Bronchus fibroblast of lung (primary cell): ENCODE data around the gene TMEM81. TPM values are rescaled to one million over a fixed set of nuclear protein-coding genes. Genes with fewer than 3 reads are reported as not detected.

Experiments used
- total RNA-seq: library from RNA; depleted of rRNA; stranded (reverse); fragments of >200 nt; gene quantifications from 2 replicates; pipeline ENCODE4 v1.2.3, GENCODE V29; 2015

Gene TMEM81, protein sequence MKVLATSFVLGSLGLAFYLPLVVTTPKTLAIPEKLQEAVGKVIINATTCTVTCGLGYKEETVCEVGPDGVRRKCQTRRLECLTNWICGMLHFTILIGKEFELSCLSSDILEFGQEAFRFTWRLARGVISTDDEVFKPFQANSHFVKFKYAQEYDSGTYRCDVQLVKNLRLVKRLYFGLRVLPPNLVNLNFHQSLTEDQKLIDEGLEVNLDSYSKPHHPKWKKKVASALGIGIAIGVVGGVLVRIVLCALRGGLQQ
- 0.67 and 1.0 TPM in 2 replicates for total RNA-seq

DNA sequence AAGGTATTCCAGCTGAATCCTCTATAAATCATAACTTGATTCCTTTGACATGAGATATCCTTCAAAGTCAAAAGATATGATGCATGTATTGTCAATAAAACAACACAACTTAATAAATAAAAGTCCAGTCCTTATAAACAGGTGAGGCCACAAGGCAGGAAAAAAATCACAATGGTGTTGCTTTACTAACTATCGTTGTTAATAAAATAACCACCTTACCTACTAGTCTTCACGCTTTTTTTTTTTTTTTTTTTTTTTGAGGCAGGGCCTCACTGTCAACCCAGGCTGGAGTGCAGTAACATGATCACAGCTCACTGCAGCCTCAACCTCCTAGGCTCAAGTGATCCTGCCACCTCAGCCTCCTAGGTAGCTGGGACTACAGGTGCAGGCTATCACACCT lies at the start of gene TMEM81:
TMEM81 (minus strand) TSS at position 101 of the 400 bp plus-strand sequence. CDS start 140 bp downstream, outside the sequence.

DNA sequence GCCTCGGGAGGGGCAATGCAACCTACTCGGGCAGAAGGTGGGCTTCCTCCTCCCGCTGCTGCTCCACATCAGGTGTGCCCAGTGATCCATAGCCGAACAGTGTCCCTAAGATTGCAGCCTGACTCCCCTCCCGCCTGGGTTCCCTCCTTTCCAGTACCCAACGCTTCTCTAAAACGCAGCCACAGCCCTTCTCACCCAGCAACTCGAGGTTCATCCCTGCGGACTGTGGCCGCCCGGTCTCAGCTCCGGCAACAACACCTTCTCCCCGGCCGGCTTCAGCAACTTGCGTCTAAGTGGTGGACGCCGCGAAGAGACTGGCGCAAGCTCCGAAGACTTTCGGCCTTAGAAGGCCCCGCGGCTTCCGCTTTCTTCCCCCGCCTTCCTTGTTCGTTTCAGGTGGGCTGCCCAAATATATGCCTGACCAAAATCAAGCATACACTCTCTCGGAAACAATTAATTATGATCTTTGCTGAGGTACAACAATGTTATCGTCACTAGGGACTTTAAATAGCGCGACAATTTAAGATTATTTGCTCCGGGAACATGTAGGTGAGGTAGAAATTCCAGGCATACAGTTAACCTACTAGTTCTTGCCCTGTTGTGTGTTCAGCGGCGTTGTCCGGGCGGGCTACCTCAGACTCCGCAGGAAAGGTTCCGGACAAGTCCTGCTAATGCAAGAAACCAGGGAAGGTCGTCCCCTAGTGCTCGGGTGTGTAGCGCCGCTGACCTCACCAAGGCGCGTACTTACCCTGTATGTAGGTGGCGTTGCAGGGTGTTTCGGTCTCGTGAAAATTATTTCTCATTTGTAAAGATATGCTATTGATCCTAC lies 37.6 kb upstream of the TMEM81 start, which contains the start of gene RBBP5:
RBBP5 (minus strand) TSS at position 319 of the 829 bp plus-strand sequence; CDS start at position 214, 105 bp downstream.

DNA sequence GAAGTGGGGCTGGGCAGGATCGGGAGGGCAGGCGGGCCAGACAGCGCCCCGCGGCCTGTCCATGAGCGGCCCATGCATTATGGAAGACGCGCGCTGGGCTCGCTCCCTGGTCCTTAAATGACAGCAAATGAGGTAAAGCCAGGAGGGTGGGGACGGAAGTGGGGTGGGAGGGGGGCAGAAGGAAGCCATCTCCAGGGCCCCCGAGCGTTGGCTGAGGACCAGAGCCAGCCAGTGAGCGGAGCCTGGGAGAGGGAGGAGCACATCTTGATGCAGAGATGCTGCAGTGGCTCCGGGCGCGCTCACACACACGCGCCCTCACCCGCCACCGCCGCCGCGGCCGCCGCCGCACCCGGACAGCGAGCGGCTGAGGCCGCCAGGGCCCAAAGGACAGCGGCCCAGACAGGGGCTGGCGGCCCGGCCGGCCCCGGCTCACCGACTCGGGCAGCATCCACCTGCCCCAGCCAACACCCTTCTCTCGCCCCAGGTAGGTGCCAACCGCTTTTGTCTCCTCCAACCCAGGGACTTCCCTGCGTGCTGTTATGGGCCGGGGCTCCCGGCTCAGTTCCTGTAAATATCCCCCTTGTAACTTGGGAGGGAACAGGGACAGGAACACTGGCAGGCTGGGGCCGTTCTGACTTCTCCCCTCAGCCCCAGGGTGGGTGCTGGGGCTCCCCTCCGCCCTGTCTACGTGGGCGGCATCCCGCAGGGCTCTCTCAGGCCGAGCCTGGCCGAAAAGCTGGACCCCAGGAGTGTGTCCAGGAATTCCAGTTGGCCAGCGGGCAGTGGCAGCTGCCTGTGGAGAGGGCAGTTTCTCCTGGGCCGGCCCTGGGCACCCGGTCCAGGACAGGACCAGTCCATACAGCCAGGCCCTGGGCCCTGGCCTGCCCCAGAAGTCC lies 41.1 kb downstream of the TMEM81 start, which contains the start of gene CNTN2:
CNTN2 (plus strand) TSS at position 302 of the 896 bp plus-strand sequence. CDS start 9,974 bp downstream, outside the sequence.

Other genes with a start within 250 kb of the TMEM81 start
- gene NFASC, start 213.6 kb downstream of the TMEM81 start, total RNA-seq, result 0.15 and 1.2 TPM in 2 replicates
- not detected in 2 replicates for gene CNTN2, start 41.2 kb downstream of the TMEM81 start, total RNA-seq
- 9.5 and 11.6 TPM in 2 replicates for gene RBBP5, start 37.5 kb upstream of the TMEM81 start, total RNA-seq
- 6.8 and 7.2 TPM in 2 replicates for gene DSTYK, start 127.2 kb upstream of the TMEM81 start, total RNA-seq
- gene TMCC2, start 143.5 kb upstream of the TMEM81 start, total RNA-seq, result 2.4 and 3.4 TPM in 2 replicates
- 6.1 and 6.7 TPM in 2 replicates for gene NUAK2, start 237.3 kb upstream of the TMEM81 start, total RNA-seq